HFFc6 (cell line): Measurements from ENCODE around the gene FOXP1. TPM values are rescaled to one million over a fixed set of nuclear protein-coding genes. Genes with fewer than 3 reads are reported as not detected.

Experiments used
- DNase-seq: peaks from one replicate; pipeline ENCODE4 v3.0.0-alpha.2; 2018
- H3K27ac Mint-ChIP-seq: 2 replicates; pipeline ENCODE4 v1.8.0; 2020; ENCODE audit warnings: mild to moderate bottlenecking, mixed read lengths
- H3K27me3 Mint-ChIP-seq: 2 replicates; pipeline ENCODE4 v1.8.0; 2021; ENCODE audit warnings: mild to moderate bottlenecking, moderate library complexity, mixed read lengths; ENCODE audit not compliant: insufficient read depth
- H3K36me3 Mint-ChIP-seq: 2 replicates; pipeline ENCODE4 v1.8.0; 2021; ENCODE audit warnings: low read depth, mixed read lengths
- H3K4me1 Mint-ChIP-seq: 2 replicates; pipeline ENCODE4 v1.8.0; 2020; ENCODE audit warnings: low read depth, mixed read lengths
- H3K4me3 Mint-ChIP-seq: 2 replicates; pipeline ENCODE4 v1.8.0; 2020; ENCODE audit warnings: mild to moderate bottlenecking, moderate library complexity, mixed read lengths
- H3K9me3 Mint-ChIP-seq: 2 replicates; pipeline ENCODE4 v1.8.0; 2020; ENCODE audit warnings: mild to moderate bottlenecking, mixed read lengths
- CTCF ChIP-seq: fragments of 200-600 bp; sonication (generic); IDR thresholded peaks from 2 replicates; pipeline ENCODE4 v1.5.0; 2021; ENCODE audit warnings: antibody characterized with exemption, mild to moderate bottlenecking
- total RNA-seq, 6 experiments: library from RNA; stranded (reverse); fragmentation: NEBNext Ultra II Directional; extraction: Animal tissue kit (Norgen Biotek cat#: 25700); gene quantifications; 2 replicates in 1 of 6; 3 replicates in 5 of 6; pipeline ENCODE4 v1.2.3, GENCODE V29; 2021

FOXP1 gene
- total RNA-seq, 6 experiments from 2014 or later = 32.2 to 59.3 (median 52.0) TPM

- peak overlapping the region; percentile 85 for H3K4me3 Mint-ChIP-seq
- DNase-seq = peak; percentile 93
- peak overlapping the region; percentile 92 for H3K27ac Mint-ChIP-seq
- H3K4me1 Mint-ChIP-seq = peaks cover 57% of the 10 kb centered on the region
- peaks cover 3% of the 10 kb centered on the region; the same call in 1 of the 2 replicates for H3K36me3 Mint-ChIP-seq
- no peaks in the 10 kb centered on the region for H3K9me3 Mint-ChIP-seq
- no peak for TF ChIP-seq CTCF
- H3K27me3 Mint-ChIP-seq = no peaks in the 10 kb centered on the region
These were observed 40.8 kb downstream of the FOXP1 start for GRCh38 chr3:71542521-71543370.

- Mint-ChIP-seq H3K4me3 (peak overlapping the region; percentile 85), H3K36me3 (no peaks in the 10 kb centered on the region), H3K9me3 (no peaks in the 10 kb centered on the region), H3K4me1 (peaks cover 68% of the 10 kb centered on the region), H3K27ac (peak overlapping the region; percentile 92), H3K27me3 (no peaks in the 10 kb centered on the region)
- DNase-seq = no peak
- TF ChIP-seq CTCF = no peak
These were observed 42.2 kb downstream of the FOXP1 start for GRCh38 chr3:71541313-71541712.

- peak; percentile 90 for DNase-seq
- Mint-ChIP-seq H3K4me3 (peak overlapping the region; percentile 73), H3K27me3 (no peaks in the 10 kb centered on the region; the same call in 1 of the 2 replicates), H3K36me3 (peaks cover 7% of the 10 kb centered on the region), H3K4me1 (peaks cover 85% of the 10 kb centered on the region), H3K9me3 (no peaks in the 10 kb centered on the region), H3K27ac (peak overlapping the region; percentile 83)
- no peak for TF ChIP-seq CTCF
These were observed 46.3 kb downstream of the FOXP1 start for GRCh38 chr3:71537211-71537611.

- peaks cover 7% of the 10 kb centered on the region for H3K36me3 Mint-ChIP-seq
- TF ChIP-seq CTCF = no peak
- peak overlapping the region; percentile 83 for H3K27ac Mint-ChIP-seq
- H3K4me1 Mint-ChIP-seq = peaks cover 77% of the 10 kb centered on the region
- H3K9me3 Mint-ChIP-seq = no peaks in the 10 kb centered on the region
- DNase-seq = peak; percentile 65
- H3K27me3 Mint-ChIP-seq = no peaks in the 10 kb centered on the region; the same call in 1 of the 2 replicates
- peak overlapping the region; percentile 73 for H3K4me3 Mint-ChIP-seq
These were observed 47.1 kb downstream of the FOXP1 start for GRCh38 chr3:71536376-71536965.

GRCh38 chr3:71533588-71533987, 49.9 kb downstream of the FOXP1 start:
- DNase-seq = no peak
- Mint-ChIP-seq H3K4me3 (no peak overlapping the region), H3K36me3 (peaks cover 7% of the 10 kb centered on the region), H3K27me3 (no peaks in the 10 kb centered on the region; the same call in 1 of the 2 replicates), H3K9me3 (no peaks in the 10 kb centered on the region), H3K27ac (no peak overlapping the region), H3K4me1 (peaks cover 67% of the 10 kb centered on the region)
- TF ChIP-seq CTCF = no peak
